Breast epithelium (tissue), 4 donors: ENCODE data around the gene PSKH1. TPM values are rescaled to one million over a fixed set of nuclear protein-coding genes. Genes with fewer than 3 reads are reported as not detected.
A peak's percentile ranks its signal among the peaks of the same experiment; 100 is the strongest.

ENCODE experiments used
- DNase-seq, 2 donors: peaks; one replicate each; pipeline ENCODE4 v3.0.0-alpha.2; 2019; ENCODE audit warnings: low spot score in 2 of 2
- H3K27ac ChIP-seq, 2 donors: fragments of 200-600 bp; sonication (generic) in 1 of 2; one replicate each; pipeline ENCODE4 v1.5.1; 2016 to 2019; ENCODE audit warnings: mild to moderate bottlenecking in 1 of 2
- H3K27me3 ChIP-seq, 2 donors: fragments of 200-600 bp; sonication (generic) in 1 of 2; one replicate each; pipeline versions ENCODE4 v1.5.1 to v1.6.0; 2017 to 2019; ENCODE audit warnings: control low read depth in 1 of 2, mild to moderate bottlenecking in 1 of 2
- H3K36me3 ChIP-seq: fragments of 200-600 bp; one replicate; pipeline ENCODE4 v1.5.1; 2019
- H3K4me1 ChIP-seq, 2 donors: fragments of 200-600 bp; sonication (generic); one replicate each; pipeline ENCODE4 v1.5.1; 2016 to 2019; ENCODE audit warnings: control low read depth in 1 of 2
- H3K4me3 ChIP-seq, 3 donors: fragments of 200-600 bp; sonication (generic); 1 replicate in 2 of 3; 2 replicates in 1 of 3; pipeline ENCODE4 v1.5.1; 2016 to 2019; ENCODE audit warnings: mild to moderate bottlenecking in 3 of 3, moderate library complexity in 2 of 3
- H3K9me3 ChIP-seq, 2 donors: fragments of 200-600 bp; sonication (generic) in 1 of 2; one replicate each; pipeline ENCODE4 v1.5.1; 2016 to 2019; ENCODE audit warnings: control low read depth in 1 of 2
- POLR2A ChIP-seq: fragments of 450-650 bp; IDR thresholded peaks from one replicate; pipeline ENCODE4 v1.6.1; 2016; ENCODE audit warnings: antibody characterized with exemption, mild to moderate bottlenecking, moderate library complexity
- POLR2AphosphoS5 ChIP-seq, 3 donors: sonication (generic); formaldehyde crosslinking; IDR thresholded peaks; one replicate each; pipeline ENCODE4 v1.6.1; 2017; ENCODE audit warnings: antibody characterized with exemption in 3 of 3
- intact Hi-C: fragments of 100-400 bp; cut with DNase I; formaldehyde crosslinking; loops from one replicate; pipeline ENCODE4 v1.15.1; 2023; ENCODE audit warnings: low total_unique reads
- total RNA-seq, 3 donors: library from RNA; depleted of rRNA; stranded (reverse); fragments of >200 nt; gene quantifications; one replicate each; pipeline ENCODE4 v1.1.0, GENCODE V29; 2016
- TF ChIP-seq, protein P1 (sequence below), 3 donors: fragments of 450-650 bp; IDR thresholded peaks; one replicate each; pipeline ENCODE4 v1.5.1; 2016 to 2017; ENCODE audit warnings: antibody characterized with exemption in 3 of 3, mild to moderate bottlenecking in 3 of 3, moderate library complexity in 3 of 3

Gene PSKH1
- total RNA-seq, 3 donors from 2014 or later, result 17.3 to 20.5 (median 17.4) TPM

DNA sequence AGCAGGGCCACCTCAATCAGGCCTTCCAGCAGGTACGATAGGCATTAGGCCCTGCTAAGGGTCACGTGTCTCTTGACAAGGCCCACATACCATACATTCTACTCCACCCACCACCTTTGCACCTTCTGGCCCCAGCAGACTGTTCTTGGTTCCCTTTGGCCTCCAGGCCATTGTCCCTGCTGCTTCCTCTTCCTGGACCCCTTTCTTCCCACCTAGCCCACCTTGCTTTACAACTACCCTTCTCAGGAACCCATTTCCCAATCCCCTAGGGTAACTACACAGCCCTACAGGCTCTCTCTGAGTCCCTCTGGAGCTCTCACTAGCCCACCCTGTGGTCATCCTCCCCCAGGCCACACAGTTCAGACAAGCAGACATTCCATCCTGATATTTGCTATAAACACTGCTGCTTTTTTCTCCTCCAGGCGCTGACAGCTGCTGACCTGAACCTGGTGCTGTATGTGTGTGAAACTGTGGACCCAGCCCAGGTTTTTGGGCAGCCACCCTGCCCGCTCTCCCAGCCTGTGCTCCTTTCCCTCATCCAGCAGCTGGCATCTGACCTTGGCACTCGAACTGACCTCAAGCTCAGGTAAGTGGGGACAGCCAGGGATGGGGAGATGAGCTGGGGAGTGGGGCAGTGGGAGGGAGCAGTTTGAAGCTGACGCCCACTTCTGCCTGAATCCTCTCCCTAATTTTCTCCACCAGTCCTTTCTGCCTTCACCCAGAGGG is 9.7 kb upstream of the PSKH1 start:
- Histone ChIP-seq H3K27me3 (no peaks in the 10 kb centered on the region), H3K4me1 (no peaks in the 10 kb centered on the region), H3K27ac (peak overlapping the region in 1 of 2 donors; percentile 10), H3K9me3 (no peaks in the 10 kb centered on the region), H3K4me3 (no peak overlapping the region), H3K36me3 (peaks cover 2% of the 10 kb centered on the region)
- no peak for DNase-seq
- TF ChIP-seq, protein P1, sequence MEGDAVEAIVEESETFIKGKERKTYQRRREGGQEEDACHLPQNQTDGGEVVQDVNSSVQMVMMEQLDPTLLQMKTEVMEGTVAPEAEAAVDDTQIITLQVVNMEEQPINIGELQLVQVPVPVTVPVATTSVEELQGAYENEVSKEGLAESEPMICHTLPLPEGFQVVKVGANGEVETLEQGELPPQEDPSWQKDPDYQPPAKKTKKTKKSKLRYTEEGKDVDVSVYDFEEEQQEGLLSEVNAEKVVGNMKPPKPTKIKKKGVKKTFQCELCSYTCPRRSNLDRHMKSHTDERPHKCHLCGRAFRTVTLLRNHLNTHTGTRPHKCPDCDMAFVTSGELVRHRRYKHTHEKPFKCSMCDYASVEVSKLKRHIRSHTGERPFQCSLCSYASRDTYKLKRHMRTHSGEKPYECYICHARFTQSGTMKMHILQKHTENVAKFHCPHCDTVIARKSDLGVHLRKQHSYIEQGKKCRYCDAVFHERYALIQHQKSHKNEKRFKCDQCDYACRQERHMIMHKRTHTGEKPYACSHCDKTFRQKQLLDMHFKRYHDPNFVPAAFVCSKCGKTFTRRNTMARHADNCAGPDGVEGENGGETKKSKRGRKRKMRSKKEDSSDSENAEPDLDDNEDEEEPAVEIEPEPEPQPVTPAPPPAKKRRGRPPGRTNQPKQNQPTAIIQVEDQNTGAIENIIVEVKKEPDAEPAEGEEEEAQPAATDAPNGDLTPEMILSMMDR (IDR thresholded peaks at IDR 0.05), result no peak
- TF ChIP-seq POLR2AphosphoS5 (IDR thresholded peaks at IDR 0.05) (no peak), POLR2A (no peak)
- intact Hi-C loops, result no loop called here

- Histone ChIP-seq H3K27me3 (no peaks in the 10 kb centered on the region), H3K36me3 (no peaks in the 10 kb centered on the region), H3K4me3 (no peak overlapping the region), H3K4me1 (no peaks in the 10 kb centered on the region), H3K9me3 (no peaks in the 10 kb centered on the region), H3K27ac (peak overlapping the region in 1 of 2 donors; percentile 10)
- intact Hi-C loops, result no loop called here
- TF ChIP-seq, protein P1 (IDR thresholded peaks at IDR 0.05), result peak; percentile 63 to 76 (median 71)
- TF ChIP-seq POLR2AphosphoS5 (IDR thresholded peaks at IDR 0.05), result no peak
- DNase-seq, result peak in 1 of 2 donors; percentile 49
These were observed 9.2 kb upstream of the PSKH1 start for GRCh38 chr16:67883872-67884261.

- Histone ChIP-seq H3K36me3 (no peaks in the 10 kb centered on the region), H3K27me3 (no peaks in the 10 kb centered on the region), H3K4me3 (peak within 1 kb of the TSS; percentile 9 to 52 (median 28)), H3K9me3 (no peaks in the 10 kb centered on the region), H3K27ac (peak within 1 kb of the TSS; percentile 27 to 63), H3K4me1 (no peaks in the 10 kb centered on the region)
- peak; percentile 80 to 87 for DNase-seq
- TF ChIP-seq POLR2AphosphoS5 (IDR thresholded peaks at IDR 0.05), result peak in 2 of 3 donors; percentile 18 to 21
- no peak for TF ChIP-seq POLR2A
- TF ChIP-seq, protein P1 (IDR thresholded peaks at IDR 0.05), result no peak
- intact Hi-C loops, result no loop called here
These were observed 8.4 kb upstream of the PSKH1 start, which contains the start of gene NRN1L for GRCh38 chr16:67884684-67885083. Gene NRN1L (plus strand): TSS chr16:67884885. CDS start chr16:67884904, 19 bp downstream.

DNA sequence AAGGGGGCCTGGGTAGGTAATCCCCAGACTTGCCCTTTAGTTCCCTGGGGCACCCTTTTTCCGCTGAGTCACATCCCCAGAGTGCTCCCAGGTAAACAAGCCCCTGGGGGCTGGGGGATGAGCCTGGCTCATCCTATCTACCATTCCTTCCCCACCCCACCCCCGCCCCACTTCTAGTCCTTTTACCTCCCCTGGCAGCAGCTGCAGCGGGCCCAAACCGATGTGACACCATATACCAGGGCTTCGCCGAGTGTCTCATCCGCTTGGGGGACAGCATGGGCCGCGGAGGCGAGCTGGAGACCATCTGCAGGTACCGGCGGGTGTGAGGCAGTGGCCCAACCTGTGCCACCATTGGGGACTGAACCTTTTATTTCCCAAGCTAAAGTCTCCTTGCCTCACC is 7.5 kb upstream of the PSKH1 start:
- no peak for DNase-seq
- Histone ChIP-seq H3K27me3 (no peaks in the 10 kb centered on the region), H3K27ac (peak overlapping the region; percentile 27 to 63), H3K4me3 (no peak overlapping the region), H3K9me3 (no peaks in the 10 kb centered on the region), H3K4me1 (no peaks in the 10 kb centered on the region), H3K36me3 (no peaks in the 10 kb centered on the region)
- TF ChIP-seq POLR2A (no peak), POLR2AphosphoS5 (IDR thresholded peaks at IDR 0.05) (no peak)
- TF ChIP-seq, protein P1 (IDR thresholded peaks at IDR 0.05), result no peak
- intact Hi-C loops, result no loop called here

DNA sequence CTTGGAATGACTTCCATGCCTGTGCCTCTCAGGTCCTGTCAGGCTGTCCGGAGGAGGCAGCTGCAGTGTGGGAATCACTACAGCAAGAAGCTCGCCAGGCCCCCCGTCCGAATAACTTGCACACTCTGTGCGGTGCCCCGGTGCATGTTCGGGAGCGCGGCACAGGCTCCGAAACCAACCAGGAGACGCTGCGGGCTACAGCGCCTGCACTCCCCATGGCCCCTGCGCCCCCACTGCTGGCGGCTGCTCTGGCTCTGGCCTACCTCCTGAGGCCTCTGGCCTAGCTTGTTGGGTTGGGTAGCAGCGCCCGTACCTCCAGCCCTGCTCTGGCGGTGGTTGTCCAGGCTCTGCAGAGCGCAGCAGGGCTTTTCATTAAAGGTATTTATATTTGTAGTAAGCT is 7.1 kb upstream of the PSKH1 start:
- TF ChIP-seq POLR2AphosphoS5 (IDR thresholded peaks at IDR 0.05), result no peak
- no peak for TF ChIP-seq POLR2A
- TF ChIP-seq, protein P1 (IDR thresholded peaks at IDR 0.05), result no peak
- H3K36me3 ChIP-seq, result no peaks in the 10 kb centered on the region
- no peaks in the 10 kb centered on the region for H3K27me3 ChIP-seq
- H3K4me3 ChIP-seq, result no peak overlapping the region
- H3K27ac ChIP-seq, result no peak overlapping the region
- intact Hi-C loops, result no loop called here
- no peak for DNase-seq
- H3K9me3 ChIP-seq, result no peaks in the 10 kb centered on the region
- H3K4me1 ChIP-seq, result no peaks in the 10 kb centered on the region
